A673 (cell line): ENCODE results near the gene TRIM37.

Source experiments
- EZH2 ChIP-seq: fragments of 200-600 bp; sonication (generic); IDR thresholded peaks from 2 replicates; pipeline ENCODE4 v1.6.1; 2017; ENCODE audit warnings: borderline replicate concordance, low read depth, mild to moderate bottlenecking, mixed read lengths, antibody characterized with exemption, low read length; ENCODE audit not compliant: poor library complexity, severe bottlenecking
- TF ChIP-seq, protein P1 (sequence below): fragments of 300-800, 200-600 bp; sonication (generic); conservative IDR thresholded peaks from 2 replicates; pipeline ENCODE4 v1.5.1; 2017; ENCODE audit warnings: low read depth, mild to moderate bottlenecking, antibody characterized with exemption, low read length, moderate library complexity, mixed read lengths

DNA sequence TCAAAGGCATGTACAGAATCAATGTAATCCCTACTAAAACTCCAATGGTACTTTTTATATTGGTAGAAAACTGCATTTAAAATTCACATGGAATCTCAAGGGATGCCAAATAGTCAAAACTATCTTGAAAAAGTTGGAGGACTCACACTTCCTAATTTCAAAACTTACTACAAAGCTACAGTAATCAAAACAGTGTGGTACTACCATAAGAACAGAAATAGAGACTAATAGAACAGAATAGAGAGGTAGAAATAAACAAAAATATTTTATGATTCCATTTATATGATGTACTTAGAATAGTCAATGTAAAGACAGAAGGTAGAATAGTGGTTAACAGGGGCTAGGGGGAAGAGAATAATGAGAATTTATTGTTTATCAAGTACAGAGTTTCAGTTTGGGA, 8.8 kb downstream of the TRIM37 start:
- TF ChIP-seq, protein P1, sequence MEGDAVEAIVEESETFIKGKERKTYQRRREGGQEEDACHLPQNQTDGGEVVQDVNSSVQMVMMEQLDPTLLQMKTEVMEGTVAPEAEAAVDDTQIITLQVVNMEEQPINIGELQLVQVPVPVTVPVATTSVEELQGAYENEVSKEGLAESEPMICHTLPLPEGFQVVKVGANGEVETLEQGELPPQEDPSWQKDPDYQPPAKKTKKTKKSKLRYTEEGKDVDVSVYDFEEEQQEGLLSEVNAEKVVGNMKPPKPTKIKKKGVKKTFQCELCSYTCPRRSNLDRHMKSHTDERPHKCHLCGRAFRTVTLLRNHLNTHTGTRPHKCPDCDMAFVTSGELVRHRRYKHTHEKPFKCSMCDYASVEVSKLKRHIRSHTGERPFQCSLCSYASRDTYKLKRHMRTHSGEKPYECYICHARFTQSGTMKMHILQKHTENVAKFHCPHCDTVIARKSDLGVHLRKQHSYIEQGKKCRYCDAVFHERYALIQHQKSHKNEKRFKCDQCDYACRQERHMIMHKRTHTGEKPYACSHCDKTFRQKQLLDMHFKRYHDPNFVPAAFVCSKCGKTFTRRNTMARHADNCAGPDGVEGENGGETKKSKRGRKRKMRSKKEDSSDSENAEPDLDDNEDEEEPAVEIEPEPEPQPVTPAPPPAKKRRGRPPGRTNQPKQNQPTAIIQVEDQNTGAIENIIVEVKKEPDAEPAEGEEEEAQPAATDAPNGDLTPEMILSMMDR = no peak
- no peak for TF ChIP-seq EZH2
